HG03025 (cell line): ENCODE measurements around the gene TAF13.

Experiments
- ATAC-seq: cut with Tn5 transposase; IDR thresholded peaks from one replicate; pipeline ENCODE4 v1.9.1; 2021; ENCODE audit warnings: mild to moderate bottlenecking, moderate library complexity; ENCODE audit not compliant: unreplicated experiment, low FRiP score

Gene TAF13, protein sequence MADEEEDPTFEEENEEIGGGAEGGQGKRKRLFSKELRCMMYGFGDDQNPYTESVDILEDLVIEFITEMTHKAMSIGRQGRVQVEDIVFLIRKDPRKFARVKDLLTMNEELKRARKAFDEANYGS

GRCh38 chr1:109075531-109076490 is at the start of gene TAF13:
Gene TAF13, minus strand, starts transcription at chr1:109076003. Its CDS starts 56 bp downstream, at chr1:109075947.
- ATAC-seq: peak; percentile 98

DNA sequence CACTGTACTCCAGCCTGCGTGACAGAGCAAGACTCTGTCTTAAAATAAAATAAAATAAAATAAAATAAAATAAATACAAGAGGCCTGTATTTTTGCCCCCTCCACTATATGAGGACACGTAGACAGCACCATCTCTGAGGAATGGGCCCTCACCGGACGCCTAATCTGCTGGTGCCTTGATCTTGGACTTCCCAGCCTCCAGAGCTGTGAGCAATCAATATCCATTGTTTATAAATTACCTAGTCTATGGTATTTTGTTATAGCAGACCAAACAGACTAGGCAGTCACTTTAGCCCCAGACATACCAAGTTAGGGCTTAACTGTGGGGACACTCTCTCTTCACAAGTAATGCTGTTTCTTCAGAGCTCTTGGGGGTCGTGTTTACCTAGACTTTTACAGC is 44.6 kb upstream of the TAF13 start:
- no peak for ATAC-seq

GRCh38 chr1:109118089-109118488 is 42.3 kb upstream of the TAF13 start:
- ATAC-seq: no peak

DNA sequence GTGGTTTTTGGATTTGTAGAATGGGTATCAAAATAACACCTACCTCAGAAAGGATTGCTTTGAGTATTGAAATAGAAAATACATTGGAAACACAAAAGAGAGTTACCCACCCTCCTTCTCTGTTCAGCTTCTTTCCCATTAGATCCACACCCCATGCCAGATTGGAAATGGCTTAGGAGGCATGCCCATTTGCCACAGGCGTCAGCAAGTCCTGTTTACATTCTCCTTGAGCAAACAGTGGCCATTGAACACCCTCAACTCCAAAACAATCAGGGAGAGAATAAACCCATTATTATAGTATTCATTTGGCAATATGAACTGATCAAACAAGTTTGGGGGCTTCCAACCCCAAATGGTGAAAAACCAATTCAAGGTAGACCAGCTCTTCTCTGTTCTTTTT is 40.5 kb upstream of the TAF13 start:
- ATAC-seq: no peak

- no peak for ATAC-seq
These were observed 39.9 kb upstream of the TAF13 start for GRCh38 chr1:109115685-109116084.

DNA sequence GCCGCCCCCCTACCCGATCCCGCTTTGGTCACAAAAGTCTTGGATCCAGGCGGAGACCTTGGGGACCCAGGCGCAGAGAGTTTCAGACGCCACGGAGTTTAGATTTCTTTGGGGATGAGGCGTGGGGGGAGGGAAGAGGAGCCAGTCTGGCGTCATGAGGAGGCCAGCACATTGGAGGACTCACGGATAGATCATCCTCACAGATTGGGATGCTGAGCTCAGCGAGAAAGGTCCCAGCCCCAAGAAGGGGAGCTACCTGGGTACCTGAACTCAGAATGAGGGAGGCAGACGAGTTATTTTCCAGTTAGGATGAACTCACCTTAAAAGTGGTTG is 38.5 kb upstream of the TAF13 start:
- ATAC-seq: no peak

DNA sequence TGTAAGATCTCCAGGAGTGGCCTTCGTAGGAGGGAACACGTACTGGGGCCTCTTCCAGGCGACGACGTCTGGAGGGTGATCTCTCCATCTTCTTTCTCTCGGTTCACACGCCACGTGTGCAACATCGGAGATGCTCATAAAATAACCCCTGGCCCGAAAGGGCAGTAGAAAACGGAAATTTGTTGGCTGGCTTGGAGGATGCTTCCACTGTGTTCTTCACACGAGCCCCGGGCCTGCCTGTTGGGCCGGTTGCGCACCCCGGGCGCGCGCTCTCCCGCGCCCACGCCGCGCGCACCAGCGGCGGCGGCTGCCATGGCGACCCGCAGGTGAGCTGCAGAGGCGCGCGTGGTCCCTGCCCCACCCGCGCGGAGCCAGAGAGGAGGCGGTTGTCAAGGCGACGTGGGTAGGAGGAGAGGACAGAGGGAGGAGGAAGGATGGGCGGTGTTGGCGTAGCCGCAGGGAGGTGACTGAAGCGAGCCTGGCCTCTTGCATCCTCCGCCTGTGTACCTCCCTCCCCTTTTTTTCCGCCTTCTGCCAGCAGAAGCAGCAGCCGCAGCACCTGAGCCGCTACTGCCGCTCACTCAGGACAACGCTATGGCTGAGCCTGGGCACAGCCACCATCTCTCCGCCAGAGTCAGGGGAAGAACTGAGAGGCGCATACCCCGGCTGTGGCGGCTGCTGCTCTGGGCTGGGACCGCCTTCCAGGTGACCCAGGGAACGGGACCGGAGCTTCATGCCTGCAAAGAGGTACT is 38.0 kb upstream of the TAF13 start, which contains the start of gene ELAPOR1:
Gene ELAPOR1, plus strand, starts transcription at position 526 of the 752 bp plus-strand sequence. Its CDS starts 69 bp downstream, at position 595.
- no peak for ATAC-seq

- no peak for ATAC-seq
These were observed 37.0 kb upstream of the TAF13 start for GRCh38 chr1:109112652-109113285.

GRCh38 chr1:109112056-109112651 is 36.4 kb upstream of the TAF13 start:
- no peak for ATAC-seq

- ATAC-seq: no peak
These were observed 35.7 kb upstream of the TAF13 start for GRCh38 chr1:109111386-109112055.

GRCh38 chr1:109109906-109110305 is 34.1 kb upstream of the TAF13 start:
- no peak for ATAC-seq

DNA sequence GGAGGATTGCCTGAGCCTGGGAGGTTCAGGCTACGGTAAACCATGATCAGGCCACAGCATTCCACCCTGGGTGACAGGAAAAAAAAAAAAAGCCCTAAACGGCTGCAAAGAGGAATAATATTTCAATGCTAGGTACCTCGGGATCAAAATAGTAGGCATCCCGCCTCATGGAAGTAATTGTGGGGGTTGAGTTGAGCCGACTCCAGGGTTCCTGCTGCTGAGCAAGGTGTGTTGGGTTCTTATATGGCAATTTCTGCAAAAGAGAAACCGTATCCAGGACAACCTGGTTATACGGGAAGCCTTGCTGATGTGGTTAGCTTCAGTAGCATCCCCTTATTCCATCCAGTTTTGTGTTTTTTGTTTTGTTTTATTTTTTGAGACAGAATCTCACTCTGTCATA is 32.0 kb upstream of the TAF13 start:
- no peak for ATAC-seq

GRCh38 chr1:109105881-109106280 is 30.1 kb upstream of the TAF13 start:
- no peak for ATAC-seq

- ATAC-seq: no peak
These were observed 28.8 kb upstream of the TAF13 start for GRCh38 chr1:109104364-109105151.

- ATAC-seq: peak; percentile 86
These were observed 24.4 kb upstream of the TAF13 start for GRCh38 chr1:109099938-109100773.

DNA sequence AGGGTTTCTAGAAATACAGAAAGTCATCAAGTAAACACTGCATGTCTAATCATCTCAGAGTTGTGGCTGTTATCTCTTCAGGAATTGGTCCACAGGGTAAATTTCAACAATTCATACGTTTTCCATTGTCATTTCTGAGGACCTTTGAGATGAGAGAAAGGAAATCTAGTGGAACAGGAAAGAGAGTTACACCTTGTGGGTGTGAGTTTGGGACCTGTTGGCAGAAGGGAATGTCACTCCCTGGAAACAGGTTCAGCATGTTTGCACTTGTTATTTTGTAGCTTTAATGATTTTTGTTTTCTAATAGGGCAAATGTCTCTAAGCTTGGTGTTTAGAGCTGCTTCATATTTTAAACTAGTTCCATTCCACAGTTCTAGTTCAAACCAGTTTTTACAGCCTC is 20.3 kb upstream of the TAF13 start:
- ATAC-seq: no peak

GRCh38 chr1:109095631-109096030 is 19.8 kb upstream of the TAF13 start:
- ATAC-seq: no peak

DNA sequence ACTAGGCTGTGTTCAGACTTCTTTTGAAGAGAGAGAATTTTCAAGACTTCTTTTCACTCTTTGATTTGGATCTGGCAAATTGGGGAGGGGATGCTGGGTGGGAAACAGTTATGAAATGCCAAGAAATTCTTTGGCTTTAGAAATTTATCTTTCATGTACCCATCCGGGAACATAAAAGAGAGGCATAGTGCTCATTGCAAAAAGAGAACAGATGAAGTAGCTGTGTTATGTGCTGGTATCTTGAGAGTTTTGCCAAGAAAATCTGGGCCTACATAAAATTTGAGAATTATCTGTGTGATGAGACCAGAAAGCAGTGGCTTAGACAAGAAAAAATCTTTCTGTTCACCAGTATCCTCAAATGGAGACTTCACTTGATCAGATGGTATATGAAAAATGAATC is 19.1 kb upstream of the TAF13 start:
- ATAC-seq: no peak
